ENCODE measurements around the gene SPECC1.
"Not testable (repeated sequence)": the region's sequence is repeated elsewhere in the genome, so short reads cannot be mapped to it uniquely, and the experiment has no call there.

The SPECC1 gene

DNA sequence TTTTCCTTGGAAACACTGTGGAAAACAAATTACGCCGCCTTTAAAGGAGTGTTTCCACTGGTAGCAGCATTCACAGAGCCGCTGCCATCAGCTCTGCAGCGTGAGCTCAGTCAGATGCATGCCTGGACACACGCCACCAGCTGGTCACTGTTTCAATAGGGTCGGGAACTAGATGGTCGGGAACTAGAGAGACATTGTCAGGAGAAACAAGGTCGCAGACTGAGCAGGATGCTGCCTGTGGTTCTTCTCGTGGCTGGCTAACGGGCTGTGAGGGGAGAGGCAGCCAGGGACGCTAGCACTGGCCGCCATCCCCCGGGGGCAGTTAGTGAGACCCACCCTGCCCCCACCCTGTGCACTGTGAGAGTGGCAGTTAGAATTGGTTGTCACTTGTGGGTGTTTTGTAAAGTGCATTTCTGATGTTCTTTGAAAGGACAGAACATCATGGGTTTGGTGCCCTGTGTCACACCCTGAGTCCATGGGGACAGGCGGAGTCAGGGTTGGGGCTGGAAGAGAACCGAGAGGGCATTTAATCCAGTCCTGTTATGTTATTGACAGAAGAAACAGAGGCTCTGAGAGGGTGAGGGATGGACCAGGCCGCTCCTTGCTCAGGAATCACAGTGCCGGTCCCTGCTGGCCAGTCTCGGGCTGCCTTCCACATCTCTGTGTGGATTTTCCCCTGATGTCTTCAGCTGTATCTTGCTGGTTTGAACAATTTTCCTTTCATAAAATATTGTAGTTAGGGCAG lies 86.3 kb downstream of the SPECC1 start:
- DNase-seq, result no peak

DNA sequence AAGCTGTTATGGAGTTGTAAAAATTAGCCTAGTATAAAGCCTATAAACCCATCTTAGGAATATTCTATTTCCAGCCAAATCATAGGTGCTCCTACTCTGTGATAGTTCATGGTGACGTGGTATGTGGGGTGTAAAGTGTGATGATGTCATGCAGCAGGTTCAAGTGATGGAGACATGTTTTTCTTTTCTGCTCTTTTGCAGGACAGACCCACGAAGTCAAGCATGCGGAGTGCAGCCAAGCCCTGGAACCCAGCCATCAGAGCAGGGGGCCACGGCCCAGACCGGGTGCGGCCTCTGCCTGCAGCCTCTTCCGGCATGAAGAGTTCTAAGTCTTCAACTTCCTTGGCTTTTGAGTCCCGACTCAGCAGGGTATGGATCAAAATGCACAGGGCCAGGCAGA lies 87.3 kb downstream of the SPECC1 start:
- no peak for DNase-seq

DNA sequence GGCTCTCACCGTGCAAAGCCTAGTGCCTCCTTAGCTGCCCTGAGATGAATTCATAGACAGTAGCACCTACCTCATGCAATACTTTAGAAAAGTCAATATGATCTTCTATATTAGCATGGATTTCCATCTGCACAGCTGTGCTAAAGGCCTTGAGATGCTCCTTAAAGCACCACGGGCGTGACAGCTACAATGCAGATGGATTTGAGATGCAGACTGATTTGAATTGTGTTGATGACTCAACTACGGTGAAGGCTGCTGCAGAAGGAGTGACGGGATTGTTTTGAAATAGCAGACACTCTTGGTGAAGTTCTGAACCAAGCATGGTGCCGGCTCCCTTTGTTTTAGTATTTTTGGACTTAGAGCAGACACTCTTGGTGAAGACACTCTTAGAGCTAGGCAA lies 88.2 kb downstream of the SPECC1 start:
- no peak for DNase-seq

DNA sequence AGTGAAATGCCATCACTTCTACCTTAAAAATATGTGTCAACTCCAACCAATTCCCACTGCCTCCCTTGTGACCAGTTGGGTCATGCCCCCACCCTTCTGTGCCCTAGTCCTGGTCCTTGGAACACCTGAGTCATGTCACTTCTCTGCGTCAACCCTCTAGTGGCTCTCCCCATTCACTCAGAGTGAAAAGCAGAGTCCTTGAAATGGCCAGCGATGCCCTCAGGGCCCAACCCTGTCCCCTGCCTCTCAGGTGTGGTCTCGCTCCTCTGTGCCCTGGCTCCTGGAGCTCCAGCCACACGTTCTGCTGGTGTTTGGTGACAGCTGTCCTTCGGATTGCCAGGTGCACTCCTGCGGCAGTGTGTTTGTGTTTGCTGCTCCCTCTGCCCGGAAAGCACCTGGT lies 89.2 kb downstream of the SPECC1 start:
- DNase-seq, result no peak

DNA sequence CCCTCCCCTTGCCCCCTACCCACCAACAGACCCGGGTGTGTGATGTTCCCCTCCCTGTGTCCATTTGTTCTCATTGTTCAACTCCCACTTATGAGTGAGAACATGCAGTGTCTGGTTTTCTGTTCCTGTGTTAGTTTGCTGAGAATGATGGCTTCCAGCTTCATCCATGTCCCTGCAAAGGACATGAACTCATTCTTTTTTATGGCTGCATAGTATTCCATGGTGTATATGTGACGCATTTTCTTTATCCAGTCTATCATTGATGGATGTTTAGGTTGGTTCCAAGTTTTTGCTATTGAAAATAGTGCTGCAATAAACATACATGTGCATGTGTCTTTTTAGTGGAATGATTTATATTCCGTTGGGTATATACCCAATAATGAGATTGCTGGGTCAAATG lies 91.6 kb downstream of the SPECC1 start:
- not testable (repeated sequence) for DNase-seq

DNA sequence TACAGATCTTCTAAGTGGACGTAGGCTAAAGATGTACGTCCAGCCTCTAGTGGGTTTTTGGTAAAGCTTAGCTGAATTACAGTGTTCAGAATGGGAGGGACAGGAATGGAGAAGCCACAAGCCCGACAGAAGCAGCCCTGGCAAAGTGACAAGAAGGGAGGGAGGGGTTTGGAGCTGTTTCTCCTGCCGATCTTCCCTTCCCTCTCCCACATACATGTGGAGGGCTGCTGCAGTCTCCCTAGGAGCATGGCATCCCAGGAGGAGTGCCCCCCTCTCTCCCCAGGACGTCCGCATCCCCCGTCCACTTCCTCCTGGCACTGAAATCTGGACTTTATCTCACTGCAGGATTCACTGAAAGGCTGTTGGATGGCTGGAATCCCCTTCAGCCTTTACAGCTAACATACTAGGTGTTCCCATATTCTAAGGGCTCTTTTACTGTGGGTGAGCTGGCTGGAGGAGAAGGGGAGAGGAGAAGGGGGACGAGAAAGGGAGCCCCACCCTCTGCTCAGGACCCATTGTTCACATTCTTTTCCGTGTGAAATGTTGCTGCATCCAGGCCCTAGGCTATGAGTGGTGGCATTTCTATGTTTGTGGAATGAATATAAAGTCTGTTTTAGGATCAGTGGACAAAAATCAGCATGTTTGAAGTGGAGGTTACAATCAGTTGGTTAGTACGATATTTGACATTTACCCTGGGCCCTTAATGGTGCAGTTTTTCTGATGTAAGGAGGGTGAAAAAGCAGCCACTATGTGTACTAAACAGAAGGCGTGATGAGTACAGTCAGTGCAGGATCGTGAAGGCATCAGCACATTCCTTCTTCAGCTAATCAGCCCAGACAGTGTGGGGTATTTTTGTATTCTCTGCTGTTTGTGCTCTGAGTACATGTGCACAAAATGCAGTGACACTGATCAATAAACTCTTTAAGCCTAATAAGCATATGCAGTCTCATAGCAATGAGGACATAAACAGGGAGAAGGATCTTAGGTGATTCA lies 94.6 kb downstream of the SPECC1 start:
- DNase-seq, result no peak

DNA sequence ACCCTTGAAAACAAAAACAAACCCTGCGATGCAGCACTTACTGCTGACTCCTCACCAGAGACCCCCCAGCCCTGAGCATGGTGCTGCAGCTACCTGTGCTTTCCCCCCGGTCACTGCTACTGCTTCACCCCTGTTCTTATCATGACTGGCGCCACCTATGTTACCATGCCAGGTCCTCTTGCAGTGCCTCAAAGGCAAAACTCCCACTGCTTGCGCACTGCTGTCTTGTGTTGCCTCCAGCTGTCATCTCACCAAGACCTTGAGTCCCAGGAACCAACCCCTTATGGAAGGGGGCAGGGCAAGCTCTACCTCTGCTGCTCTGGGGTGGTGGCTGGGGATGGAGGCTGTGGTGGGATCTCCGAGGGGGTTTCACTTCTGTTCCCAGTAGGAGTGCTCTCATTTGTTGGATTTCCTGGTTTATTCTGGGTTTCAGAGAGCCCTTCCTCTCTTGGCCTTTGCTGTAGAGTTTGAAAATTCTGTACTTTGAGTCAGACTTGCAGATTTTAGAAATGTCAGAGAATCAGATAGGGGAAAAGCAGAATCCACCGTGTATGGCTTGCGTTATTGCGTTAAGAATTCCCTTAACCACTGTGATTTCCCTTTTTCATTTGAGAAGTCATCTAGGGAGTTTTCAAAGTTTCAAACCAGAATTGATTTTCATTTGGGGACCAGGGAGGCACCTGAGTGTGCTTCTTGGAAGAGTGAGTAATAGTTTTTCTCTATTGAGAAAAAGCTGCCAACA lies 96.6 kb downstream of the SPECC1 start:
- no peak for DNase-seq

DNA sequence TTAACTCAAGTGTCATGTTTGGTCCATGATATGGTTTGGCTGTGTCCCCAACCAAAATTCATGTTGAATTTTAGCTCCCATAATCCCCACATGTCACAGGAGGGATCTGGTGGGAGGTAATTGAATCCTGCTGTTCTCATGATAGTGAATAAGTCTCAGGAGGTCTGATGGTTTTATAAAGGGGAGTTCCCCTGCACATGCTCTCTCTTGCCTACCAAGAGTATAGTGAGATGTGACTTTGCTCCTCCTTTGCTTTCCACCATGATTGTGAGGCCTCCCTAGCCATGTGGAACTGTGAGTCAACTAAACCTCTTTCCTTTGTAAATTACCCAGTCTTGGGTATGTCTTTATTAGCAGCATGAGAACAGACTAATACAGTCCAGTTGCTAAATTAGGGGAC lies 97.3 kb downstream of the SPECC1 start:
- not testable (repeated sequence) for DNase-seq

DNA sequence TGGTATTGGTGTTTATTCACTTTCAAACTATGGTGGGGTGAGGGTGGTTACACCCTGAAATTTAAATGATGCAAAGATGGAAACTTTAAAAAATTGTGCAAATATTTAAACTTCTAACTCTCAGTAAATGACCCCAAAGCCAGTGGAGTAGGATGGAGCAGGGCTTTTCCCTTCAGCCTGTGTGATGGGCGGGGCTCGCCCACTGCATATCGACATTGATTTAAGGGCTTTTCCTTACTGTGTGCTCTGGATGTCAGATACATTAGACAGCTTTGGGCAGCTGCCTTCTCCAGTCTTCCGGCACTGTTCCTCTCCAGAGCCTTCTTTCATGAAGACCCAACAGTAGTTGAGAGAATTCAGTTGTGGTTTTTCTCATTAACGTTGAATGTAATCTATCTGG lies 99.9 kb downstream of the SPECC1 start:
- DNase-seq, result no peak

DNA sequence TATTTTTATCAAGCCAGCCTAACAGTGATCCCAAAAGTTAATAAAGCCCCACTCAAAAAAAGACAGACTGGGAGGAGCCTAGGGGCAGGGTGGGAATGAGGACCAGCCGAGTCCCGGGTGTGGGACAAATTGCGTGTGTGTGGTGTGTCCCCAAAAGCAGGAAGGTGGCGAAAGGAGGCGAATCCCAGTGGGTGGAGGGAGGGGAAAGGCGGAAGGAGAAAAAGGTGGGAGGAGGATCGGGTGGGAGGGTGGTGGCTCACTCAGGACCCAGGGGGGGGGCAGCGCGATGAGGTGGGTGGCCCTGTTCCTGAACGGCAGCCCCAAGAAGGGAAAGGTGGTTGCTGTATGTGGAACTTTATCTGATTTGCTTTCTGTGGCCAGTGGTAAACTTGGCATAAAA lies 102.4 kb downstream of the SPECC1 start:
- DNase-seq, result no peak

DNA sequence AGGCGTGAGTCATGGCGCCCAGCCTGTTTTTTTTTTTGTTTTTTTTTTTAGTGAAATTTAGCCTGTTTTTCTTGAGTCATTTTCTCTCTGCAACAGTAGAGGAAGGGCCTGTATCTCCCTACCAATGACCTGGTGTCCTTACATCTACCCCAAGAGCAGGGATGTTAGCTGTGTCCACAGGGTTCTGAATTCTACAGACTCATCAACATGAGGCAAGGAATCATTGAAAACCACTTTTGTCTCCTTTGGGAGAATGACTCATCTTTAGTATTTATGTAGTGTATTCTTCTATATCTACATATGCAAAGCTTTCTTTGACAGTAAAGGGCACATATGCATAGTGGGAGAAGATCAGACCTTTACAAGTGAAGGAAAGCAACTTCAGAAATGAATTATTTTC lies 105.3 kb downstream of the SPECC1 start:
- DNase-seq, result no peak

DNA sequence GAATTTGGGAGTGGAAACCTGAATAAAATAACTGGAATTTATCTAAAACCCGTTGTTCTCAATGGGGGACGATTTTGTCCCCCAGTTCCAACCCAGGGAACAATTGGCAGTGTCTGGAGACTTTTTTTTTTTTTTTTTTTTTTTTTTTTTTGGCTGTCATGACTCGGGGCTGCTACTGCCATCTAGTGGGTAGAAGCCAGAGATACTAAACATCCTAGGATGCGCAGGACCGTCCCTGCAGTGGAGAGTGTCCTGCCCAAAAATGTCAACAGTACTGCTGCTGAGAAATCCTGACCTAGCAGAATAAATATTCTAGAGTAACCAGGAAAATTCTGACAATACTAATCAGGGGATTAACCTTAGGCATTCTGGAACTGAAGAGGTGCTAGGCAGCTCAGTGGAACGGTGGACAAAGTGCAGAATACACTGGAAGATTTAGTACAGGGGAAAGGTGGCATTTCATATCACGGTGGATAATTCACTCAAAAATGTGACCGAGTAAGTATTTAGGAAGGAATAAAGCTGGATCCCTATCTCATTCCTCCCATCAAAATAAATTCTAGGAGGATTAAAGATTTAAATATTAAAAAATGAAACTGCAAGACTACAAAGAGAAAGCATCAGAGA lies 107.6 kb downstream of the SPECC1 start:
- DNase-seq, result peak; percentile 46

DNA sequence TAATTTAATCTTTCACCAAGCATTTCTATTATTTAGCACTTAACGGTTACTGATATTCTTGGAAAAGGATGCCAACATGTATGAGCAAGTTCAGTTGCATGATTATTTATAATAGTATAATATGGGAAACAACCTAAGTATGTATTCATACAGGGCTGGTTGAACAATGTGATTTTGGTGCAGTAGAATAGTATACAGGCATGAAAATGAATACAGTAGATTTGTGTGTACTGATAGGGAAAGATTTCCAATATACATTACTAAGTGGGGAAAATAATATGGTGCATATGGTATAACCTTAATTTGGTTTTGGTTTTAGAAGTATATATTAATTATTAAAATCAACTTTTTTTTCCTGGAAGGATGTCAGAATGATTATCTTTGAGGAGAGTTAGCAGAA lies 109.1 kb downstream of the SPECC1 start:
- DNase-seq, result no peak

DNA sequence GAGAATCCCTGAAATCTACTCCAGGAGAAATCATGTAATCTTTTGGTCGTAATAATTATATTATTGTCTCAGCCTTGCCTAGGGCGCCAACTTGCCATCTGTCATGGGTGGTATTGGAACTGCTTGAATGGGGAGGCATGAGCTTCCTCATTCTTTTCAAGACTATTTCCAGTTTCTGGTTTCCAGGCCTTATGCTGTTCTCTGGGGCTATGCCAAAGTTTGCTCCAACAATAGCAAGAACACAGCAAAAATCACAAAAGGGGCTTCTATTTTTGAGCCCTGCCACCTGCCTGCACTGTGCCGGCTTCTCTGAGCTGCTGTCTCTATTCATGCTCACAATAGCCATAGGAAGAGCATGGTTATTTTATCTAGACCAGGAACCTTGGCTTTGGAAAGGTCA lies 111.7 kb downstream of the SPECC1 start:
- DNase-seq, result no peak

DNA sequence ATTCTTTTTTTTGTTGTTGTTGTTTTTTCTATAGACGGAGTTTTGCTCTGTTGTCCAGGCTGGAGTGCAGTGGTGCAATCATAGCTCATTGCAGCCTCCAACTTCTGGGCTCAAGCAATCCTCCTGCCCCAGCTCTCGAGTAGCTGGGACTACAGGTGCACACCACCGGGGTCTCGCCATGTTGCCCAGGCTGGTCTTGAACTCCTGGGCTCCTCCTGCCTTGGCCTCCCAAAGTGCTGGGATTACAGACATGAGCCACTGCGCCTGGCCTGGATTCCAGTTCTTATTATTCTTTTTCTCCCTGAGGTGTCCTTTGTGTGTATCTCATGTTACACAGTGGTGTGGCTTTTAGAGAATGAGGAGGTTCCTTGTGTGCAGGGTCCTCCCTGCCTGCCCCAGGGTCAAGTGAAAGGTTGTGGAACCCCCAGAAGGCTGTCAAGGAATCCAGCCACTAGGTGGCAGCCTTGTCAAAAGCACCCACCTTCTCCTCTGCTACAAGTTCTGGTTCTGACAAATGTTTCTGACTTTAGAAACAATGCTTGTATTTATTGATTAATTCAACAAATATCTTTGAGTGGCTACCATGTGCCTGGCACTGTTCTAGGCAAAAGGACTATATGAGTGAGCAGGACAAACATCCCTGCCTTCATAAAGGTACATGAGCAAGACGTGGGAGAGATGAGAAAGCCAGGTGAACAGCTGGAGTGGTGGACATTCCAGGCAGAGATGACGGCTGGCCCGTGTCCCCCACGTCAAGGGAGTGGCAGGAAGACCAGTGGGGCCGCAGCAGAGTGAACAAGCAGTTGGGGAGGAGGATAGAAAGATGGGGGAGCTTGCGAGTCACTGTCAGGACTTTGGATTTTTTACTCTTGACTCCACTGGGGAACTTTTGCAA lies 112.4 kb downstream of the SPECC1 start:
- peak; percentile 60 for DNase-seq

DNA sequence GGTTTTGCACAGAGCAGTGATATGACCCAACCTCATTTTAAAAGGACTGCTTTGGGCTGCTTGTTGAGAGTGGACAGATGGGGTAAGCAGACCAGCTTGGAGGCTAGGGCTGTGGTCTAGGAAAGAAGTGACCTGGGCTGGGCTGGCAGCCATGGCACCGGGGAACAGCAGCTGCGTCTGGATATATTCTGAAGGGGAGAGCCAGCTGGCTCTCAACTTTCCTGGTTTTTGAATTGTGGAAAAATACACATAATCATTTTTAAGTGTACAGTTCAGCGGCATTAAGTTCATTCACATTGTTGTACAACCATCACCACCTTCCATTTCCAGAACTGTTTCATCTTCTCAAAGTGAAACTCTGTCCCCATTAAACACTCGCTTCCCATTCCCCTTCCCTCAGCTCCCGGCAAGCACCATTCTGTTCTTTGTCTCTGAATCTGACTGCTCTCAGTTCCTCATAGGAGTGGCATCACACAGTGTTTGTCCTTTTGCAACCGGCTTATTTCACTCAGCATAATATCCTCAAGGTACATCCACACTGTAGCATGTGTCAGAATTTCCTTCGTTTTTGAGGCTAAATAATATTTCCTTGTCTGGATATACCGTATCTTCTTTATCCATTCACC lies 113.2 kb downstream of the SPECC1 start:
- DNase-seq, result no peak

DNA sequence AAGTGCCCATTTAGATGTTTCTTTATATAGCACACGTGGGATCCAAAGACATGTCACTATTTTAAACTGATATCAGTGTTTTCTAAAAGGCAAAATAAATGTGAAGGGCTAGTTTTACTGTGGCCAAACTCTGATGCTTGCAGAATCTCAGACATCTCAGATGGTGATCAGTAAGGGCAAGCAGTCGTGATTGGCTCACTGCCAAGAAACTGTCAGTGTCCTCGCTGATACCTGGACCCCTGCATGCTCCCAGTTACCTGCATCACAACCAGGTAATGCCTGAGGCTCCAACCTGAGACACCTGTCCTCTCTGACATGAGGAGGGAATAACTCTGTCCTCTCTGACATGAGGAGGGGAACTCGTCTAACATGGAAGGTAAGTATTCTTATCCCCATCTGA lies 114.0 kb downstream of the SPECC1 start:
- no peak for DNase-seq

DNA sequence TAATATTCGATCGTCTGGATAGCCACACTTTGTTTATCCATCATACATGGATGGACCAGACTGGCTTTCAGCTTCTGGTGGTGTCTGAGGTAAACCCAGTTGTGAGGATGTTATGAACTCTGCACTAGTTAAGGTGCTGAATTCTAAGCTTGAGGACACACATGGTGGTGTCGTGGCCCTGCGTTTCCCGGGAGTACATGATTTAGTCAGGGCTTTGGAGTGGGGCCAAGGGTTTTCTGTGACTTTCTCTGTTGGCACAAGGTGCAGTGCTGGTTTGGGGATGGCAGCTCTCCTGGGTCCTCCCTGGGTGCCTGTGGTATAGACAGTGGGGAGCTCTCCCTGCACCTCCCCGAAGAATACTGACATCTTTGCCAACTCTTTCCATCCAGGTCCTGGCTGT lies 116.6 kb downstream of the SPECC1 start:
- no peak for DNase-seq

DNA sequence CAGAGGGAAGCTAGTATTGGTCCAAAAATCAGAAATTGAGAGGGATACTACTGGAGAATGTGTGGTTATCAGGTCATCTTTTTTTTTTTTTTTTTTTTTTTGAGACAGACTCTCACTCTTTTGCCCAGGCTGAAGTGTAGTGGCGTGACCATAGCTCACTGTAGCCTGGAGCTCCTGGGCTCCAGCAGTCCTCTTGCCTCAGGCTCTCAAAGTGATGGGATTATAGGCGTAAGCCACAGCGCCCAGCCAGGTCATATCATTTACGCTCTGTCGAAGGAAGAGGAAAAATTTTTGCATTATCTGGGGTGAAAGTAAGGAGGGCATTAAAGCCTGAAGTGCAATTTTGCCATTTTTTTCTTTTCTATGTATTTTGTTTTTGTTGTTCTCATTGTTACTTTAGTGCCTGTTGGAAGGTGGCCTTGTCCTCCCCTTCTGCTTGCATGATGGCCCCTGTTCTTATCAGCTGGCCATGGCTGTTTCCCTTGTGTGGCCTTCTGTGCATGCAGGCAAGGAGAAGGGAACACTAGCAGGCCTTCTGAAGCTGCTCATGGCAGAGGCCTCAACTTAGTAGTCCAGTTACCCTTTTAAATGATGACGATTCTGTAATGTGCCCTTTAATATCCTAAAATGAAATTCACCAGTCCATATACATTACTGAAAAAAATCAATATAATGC lies 118.3 kb downstream of the SPECC1 start:
- DNase-seq, result no peak

DNA sequence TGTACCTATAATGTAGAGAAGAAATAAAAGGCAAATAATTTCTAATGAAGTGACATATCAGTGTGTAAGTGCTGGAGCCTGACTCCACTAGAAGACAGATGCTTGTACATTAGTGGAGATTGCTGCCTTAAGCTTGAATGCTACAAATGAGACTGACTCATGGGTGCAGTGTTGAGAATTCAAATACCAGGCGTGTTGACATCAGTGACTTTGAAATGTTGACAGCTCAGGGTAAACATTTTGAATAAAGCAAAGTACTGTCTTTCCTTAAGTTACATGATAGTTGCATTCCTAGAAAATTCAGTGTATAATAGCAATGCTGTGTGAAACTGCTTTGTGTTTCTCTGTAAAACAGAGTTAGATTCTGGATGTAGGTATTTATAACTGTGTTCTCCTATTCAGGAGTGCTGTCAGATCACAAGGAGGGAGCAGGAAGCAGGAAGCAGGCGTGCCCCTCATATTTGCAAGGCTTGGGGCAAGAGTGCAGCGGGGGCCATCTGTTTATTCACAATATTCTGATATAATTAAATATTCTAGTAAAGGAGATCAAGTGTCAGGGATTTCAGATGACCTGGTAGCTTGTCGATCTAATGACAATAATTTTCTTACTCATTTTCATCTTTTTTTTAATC lies 119.0 kb downstream of the SPECC1 start:
- no peak for DNase-seq
